Vagina (tissue), 2 donors: Measurements from ENCODE around the gene SPAG17. TPM values are rescaled to one million over a fixed set of nuclear protein-coding genes. Genes with fewer than 3 reads are reported as not detected.

Source experiments
- DNase-seq, 2 donors: peaks; one replicate each; pipeline ENCODE4 v3.0.0-alpha.2; 2017; ENCODE audit errors: extremely low spot score in 2 of 2
- H3K27ac ChIP-seq: fragments of 200-600 bp; sonication (generic); one replicate; pipeline ENCODE4 v1.5.1; 2019
- H3K27me3 ChIP-seq: fragments of 200-600 bp; sonication (generic); one replicate; pipeline ENCODE4 v1.5.1; 2019
- H3K36me3 ChIP-seq, 2 donors: fragments of 200-600 bp; sonication (generic); one replicate each; pipeline ENCODE4 v1.5.1; 2017 to 2019
- H3K4me1 ChIP-seq: fragments of 200-600 bp; sonication (generic); one replicate; pipeline ENCODE4 v1.5.1; 2019
- H3K4me3 ChIP-seq, 2 donors: fragments of 200-600 bp; sonication (generic); 1 replicate in 1 of 2; 2 replicates in 1 of 2; pipeline ENCODE4 v1.5.1; 2016 to 2019
- H3K9me3 ChIP-seq: fragments of 200-600 bp; sonication (generic); one replicate; pipeline ENCODE4 v1.5.1; 2019
- CTCF ChIP-seq, 3 experiments: fragments of 450-650 bp in 2 of 3; fragments of 200-600 bp in 1 of 3; sonication (generic) in 1 of 3; IDR thresholded peaks; one replicate each; pipeline ENCODE4 v1.5.1; 2017 to 2019; ENCODE audit warnings: antibody characterized with exemption in 3 of 3, mild to moderate bottlenecking in 2 of 3, moderate library complexity in 2 of 3
- POLR2A ChIP-seq, 2 donors: fragments of 450-650 bp; IDR thresholded peaks; one replicate each; pipeline ENCODE4 v1.6.1; 2017; ENCODE audit warnings: antibody characterized with exemption in 2 of 2, mild to moderate bottlenecking in 2 of 2, moderate library complexity in 2 of 2
- POLR2AphosphoS5 ChIP-seq, 2 donors: sonication (generic); formaldehyde crosslinking; IDR thresholded peaks; one replicate each; pipeline ENCODE4 v1.9.0; 2017; ENCODE audit warnings: antibody characterized with exemption in 2 of 2, mild to moderate bottlenecking in 2 of 2, low read depth in 1 of 2; ENCODE audit not compliant: insufficient read depth in 1 of 2
- intact Hi-C: fragments of 100-400 bp; cut with DNase I; formaldehyde crosslinking; loops from one replicate; pipeline ENCODE4 v1.15.1; 2023
- total RNA-seq: library from RNA; depleted of rRNA; stranded (reverse); fragments of >200 nt; gene quantifications from one replicate; pipeline ENCODE4 v1.2.3, GENCODE V29; 2016

Gene SPAG17
- total RNA-seq, 1 donor from 2014 or later: 10.1 TPM

GRCh38 chr1:118047650-118048224 is 137.3 kb downstream of the SPAG17 start:
- H3K27ac ChIP-seq: no peak overlapping the region
- H3K4me3 ChIP-seq: no peak overlapping the region
- H3K4me1 ChIP-seq: no peaks in the 10 kb centered on the region
- DNase-seq: no peak
- intact Hi-C loops: loop anchor here (10.0 kb wide), 1 partner anchor 1507 kb away; no protein-coding TSS in a partner anchor
- no peaks in the 10 kb centered on the region for H3K36me3 ChIP-seq
- H3K27me3 ChIP-seq: no peaks in the 10 kb centered on the region
- TF ChIP-seq POLR2AphosphoS5 (IDR thresholded peaks at IDR 0.05; ENCODE audit: insufficient read depth in 1 of 2, low read depth in 1 of 2) (no peak), CTCF (IDR thresholded peaks at IDR 0.05) (no peak), POLR2A (IDR thresholded peaks at IDR 0.05) (no peak)
- no peaks in the 10 kb centered on the region for H3K9me3 ChIP-seq

GRCh38 chr1:118047006-118047649 is 137.9 kb downstream of the SPAG17 start:
- Histone ChIP-seq H3K9me3 (no peaks in the 10 kb centered on the region), H3K4me3 (no peak overlapping the region), H3K27ac (no peak overlapping the region), H3K4me1 (no peaks in the 10 kb centered on the region), H3K27me3 (no peaks in the 10 kb centered on the region), H3K36me3 (no peaks in the 10 kb centered on the region)
- TF ChIP-seq POLR2AphosphoS5 (IDR thresholded peaks at IDR 0.05; ENCODE audit: insufficient read depth in 1 of 2, low read depth in 1 of 2): no peak
- TF ChIP-seq CTCF (IDR thresholded peaks at IDR 0.05): no peak
- TF ChIP-seq POLR2A (IDR thresholded peaks at IDR 0.05): no peak
- DNase-seq: no peak
- intact Hi-C loops: loop anchor here (10.0 kb wide), 1 partner anchor 1508 kb away; no protein-coding TSS in a partner anchor

- intact Hi-C loops: loop anchor here (10.0 kb wide), 1 partner anchor 1511 kb away; no protein-coding TSS in a partner anchor
- Histone ChIP-seq H3K27me3 (no peaks in the 10 kb centered on the region), H3K4me1 (no peaks in the 10 kb centered on the region), H3K4me3 (no peak overlapping the region), H3K9me3 (no peaks in the 10 kb centered on the region), H3K36me3 (no peaks in the 10 kb centered on the region), H3K27ac (no peak overlapping the region)
- no peak for TF ChIP-seq POLR2A (IDR thresholded peaks at IDR 0.05)
- TF ChIP-seq POLR2AphosphoS5 (IDR thresholded peaks at IDR 0.05; ENCODE audit: insufficient read depth in 1 of 2, low read depth in 1 of 2): no peak
- no peak for TF ChIP-seq CTCF (IDR thresholded peaks at IDR 0.05)
- DNase-seq: no peak
These were observed 141.4 kb downstream of the SPAG17 start for GRCh38 chr1:118043624-118044023.

DNA sequence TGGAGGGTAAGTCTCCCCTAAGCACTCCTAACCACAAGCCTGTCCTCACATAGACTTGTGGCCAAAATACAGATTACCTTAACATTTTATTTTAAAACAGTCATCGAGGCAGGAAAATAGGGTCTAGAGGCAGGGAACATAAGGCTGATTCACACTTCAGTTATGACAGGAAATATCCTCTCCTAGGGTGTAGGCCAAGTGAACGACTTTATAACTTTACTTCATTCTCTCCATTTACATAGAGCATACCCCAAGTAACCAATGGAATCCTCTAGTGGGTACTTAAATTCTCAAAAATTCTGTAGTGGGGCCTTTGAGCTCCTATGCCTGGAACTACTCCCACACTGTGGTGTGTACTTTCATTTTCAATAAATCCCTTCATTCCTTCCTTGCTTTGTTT is 142.5 kb downstream of the SPAG17 start:
- intact Hi-C loops: loop anchor here (10.0 kb wide), 1 partner anchor 1512 kb away; no protein-coding TSS in a partner anchor

More for the DNA sequence above, 142.5 kb downstream of the SPAG17 start:
- Histone ChIP-seq H3K4me1 (no peaks in the 10 kb centered on the region), H3K27ac (no peak overlapping the region), H3K4me3 (no peak overlapping the region), H3K27me3 (no peaks in the 10 kb centered on the region), H3K9me3 (no peaks in the 10 kb centered on the region), H3K36me3 (no peaks in the 10 kb centered on the region)
- no peak for TF ChIP-seq CTCF (IDR thresholded peaks at IDR 0.05)
- no peak for TF ChIP-seq POLR2AphosphoS5 (IDR thresholded peaks at IDR 0.05; ENCODE audit: insufficient read depth in 1 of 2, low read depth in 1 of 2)
- TF ChIP-seq POLR2A (IDR thresholded peaks at IDR 0.05): no peak
- no peak for DNase-seq
